H9 (cell line): ENCODE results near the gene DAD1. TPM values are rescaled to one million over a fixed set of nuclear protein-coding genes. Genes with fewer than 3 reads are reported as not detected.

Experiments
- DNase-seq: peaks from one replicate; pipeline ENCODE4 v3.0.0-alpha.2; 2017
- H2AFZ ChIP-seq: one replicate; pipeline ENCODE4 v1.6.1; 2013; ENCODE audit warnings: mild to moderate bottlenecking, low read length, control low read depth, moderate library complexity
- H2AK5ac ChIP-seq: 2 replicates; pipeline ENCODE4 v1.6.1; 2013; ENCODE audit warnings: low read length, control low read depth, mixed read lengths; ENCODE audit not compliant: insufficient read length
- H2BK120ac ChIP-seq: one replicate; pipeline ENCODE4 v1.6.1; 2013; ENCODE audit warnings: low read depth, mild to moderate bottlenecking, low read length, control low read depth, inconsistent platforms; ENCODE audit not compliant: poor library complexity, severe bottlenecking
- H2BK12ac ChIP-seq: 2 replicates; pipeline ENCODE4 v1.6.1; 2013; ENCODE audit warnings: low read length, control low read depth, mixed read lengths, low read depth; ENCODE audit not compliant: insufficient read length
- H2BK15ac ChIP-seq: 2 replicates; pipeline ENCODE4 v1.6.1; 2013; ENCODE audit warnings: low read depth, low read length, control low read depth
- H2BK20ac ChIP-seq: one replicate; pipeline ENCODE4 v1.6.1; 2013; ENCODE audit warnings: low read depth, mild to moderate bottlenecking, low read length, control low read depth, inconsistent platforms; ENCODE audit not compliant: poor library complexity, severe bottlenecking
- H2BK5ac ChIP-seq: 2 replicates; pipeline ENCODE4 v1.6.1; 2013; ENCODE audit warnings: low read length, control low read depth, mixed read lengths; ENCODE audit not compliant: insufficient read length
- H3K14ac ChIP-seq: 2 replicates; pipeline ENCODE4 v1.6.1; 2013; ENCODE audit warnings: low read length, control low read depth; ENCODE audit not compliant: insufficient read depth
- H3K18ac ChIP-seq: 2 replicates; pipeline ENCODE4 v1.6.1; 2013; ENCODE audit warnings: low read depth, mild to moderate bottlenecking, mixed read lengths, low read length, control low read depth; ENCODE audit not compliant: insufficient read length
- H3K23ac ChIP-seq: 2 replicates; pipeline ENCODE4 v1.6.1; 2013; ENCODE audit warnings: low read length, control low read depth, mixed read lengths, low read depth; ENCODE audit not compliant: insufficient read length
- H3K23me2 ChIP-seq: 2 replicates; pipeline ENCODE4 v1.6.1; 2013; ENCODE audit warnings: low read depth, mild to moderate bottlenecking, mixed read lengths, low read length, control low read depth; ENCODE audit not compliant: insufficient read length, poor library complexity, severe bottlenecking
- H3K27ac ChIP-seq: 2 replicates; pipeline ENCODE4 v1.5.1; 2013; ENCODE audit warnings: low read length, control low read depth, mixed read lengths, low read depth; ENCODE audit not compliant: insufficient read length
- H3K27me3 ChIP-seq: 2 replicates; pipeline ENCODE4 v1.6.1; 2013; ENCODE audit warnings: low read length, control low read depth, inconsistent platforms; ENCODE audit not compliant: insufficient read depth
- H3K4ac ChIP-seq: 2 replicates; pipeline ENCODE4 v1.6.1; 2013; ENCODE audit warnings: low read depth, mild to moderate bottlenecking, control low read depth, inconsistent platforms, low read length, moderate library complexity
- H3K4me1 ChIP-seq: 2 replicates; pipeline ENCODE4 v1.6.1; 2013; ENCODE audit warnings: low read length, control low read depth, inconsistent platforms; ENCODE audit not compliant: insufficient read depth
- H3K4me2 ChIP-seq: 2 replicates; pipeline ENCODE4 v1.6.1; 2013; ENCODE audit warnings: low read length, control low read depth, mixed read lengths; ENCODE audit not compliant: insufficient read length, insufficient read depth
- H3K56ac ChIP-seq: 2 replicates; pipeline ENCODE4 v1.6.1; 2013; ENCODE audit warnings: low read depth, mild to moderate bottlenecking, mixed read lengths, low read length, control low read depth; ENCODE audit not compliant: insufficient read length
- H3K79me1 ChIP-seq: 2 replicates; pipeline ENCODE4 v1.6.1; 2013; ENCODE audit warnings: low read depth, mild to moderate bottlenecking, moderate library complexity, low read length, control low read depth, inconsistent platforms; ENCODE audit not compliant: insufficient read depth, poor library complexity, severe bottlenecking
- H3K79me2 ChIP-seq: 2 replicates; pipeline ENCODE4 v1.6.1; 2013; ENCODE audit warnings: low read length, control low read depth, inconsistent platforms; ENCODE audit not compliant: insufficient read depth
- H3K9ac ChIP-seq: 2 replicates; pipeline ENCODE4 v1.6.1; 2013; ENCODE audit warnings: low read length, control low read depth, mixed read lengths; ENCODE audit not compliant: insufficient read length; ENCODE audit errors: extremely low read depth
- H3K9me3 ChIP-seq: one replicate; pipeline ENCODE4 v1.6.1; 2013; ENCODE audit warnings: low read depth, low read length, inconsistent platforms; ENCODE audit not compliant: control insufficient read depth
- H3T11ph ChIP-seq: one replicate; pipeline ENCODE4 v1.6.1; 2013; ENCODE audit warnings: mild to moderate bottlenecking, low read length, control low read depth, inconsistent platforms
- H4K20me1 ChIP-seq: one replicate; pipeline ENCODE4 v1.6.1; 2013; ENCODE audit not compliant: control insufficient read depth, insufficient read length, insufficient read depth
- H4K5ac ChIP-seq: 2 replicates; pipeline ENCODE4 v1.6.1; 2013; ENCODE audit warnings: low read depth, mild to moderate bottlenecking, mixed read lengths, low read length, control low read depth; ENCODE audit not compliant: insufficient read length
- H4K8ac ChIP-seq: replicated peaks from 2 replicates; pipeline ENCODE4 v1.6.1; 2013; ENCODE audit warnings: low read length, control low read depth, mixed read lengths, low read depth; ENCODE audit not compliant: insufficient read length
- H4K91ac ChIP-seq: 2 replicates; pipeline ENCODE4 v1.6.1; 2013; ENCODE audit warnings: low read depth, mild to moderate bottlenecking, moderate library complexity, mixed read lengths, low read length, control low read depth; ENCODE audit not compliant: insufficient read length
- H3K27ac Mint-ChIP-seq, 3 experiments: 2 replicates in 2 of 3; 3 replicates in 1 of 3; pipeline ENCODE4 v1.8.0; 2020 to 2021; ENCODE audit warnings: mixed read lengths in 3 of 3, mild to moderate bottlenecking in 1 of 3, moderate library complexity in 1 of 3
- H3K27me3 Mint-ChIP-seq: 2 replicates; pipeline ENCODE4 v1.8.0; 2021; ENCODE audit warnings: low read depth, mild to moderate bottlenecking, moderate library complexity, mixed read lengths
- H3K36me3 Mint-ChIP-seq, 3 experiments: 2 replicates in 2 of 3; 3 replicates in 1 of 3; pipeline ENCODE4 v1.8.0; 2020 to 2021; ENCODE audit warnings: low read depth in 3 of 3, mixed read lengths in 3 of 3; ENCODE audit not compliant: insufficient read depth in 1 of 3
- H3K4me1 Mint-ChIP-seq, 2 experiments: 2 replicates each; pipeline ENCODE4 v1.8.0; 2020; ENCODE audit warnings: mixed read lengths in 2 of 2
- H3K4me3 Mint-ChIP-seq, 2 experiments: 2 replicates in 1 of 2; 3 replicates in 1 of 2; pipeline ENCODE4 v1.8.0; 2020 to 2021; ENCODE audit warnings: mild to moderate bottlenecking in 2 of 2, mixed read lengths in 2 of 2, moderate library complexity in 1 of 2
- H3K9me3 Mint-ChIP-seq, 2 experiments: 2 replicates in 1 of 2; 3 replicates in 1 of 2; pipeline ENCODE4 v1.8.0; 2020; ENCODE audit warnings: mild to moderate bottlenecking in 2 of 2, mixed read lengths in 2 of 2, moderate library complexity in 1 of 2
- WGBS: extraction: QIAGEN DNeasy Blood & Tissue Kit; methylation state at CpG from one replicate; pipeline ENCODE4 v1.1.7; 2013; ENCODE audit warnings: missing lambda C conversion rate, low lambda C conversion rate, mixed read lengths; ENCODE audit not compliant: insufficient read length; ENCODE audit errors: extremely low coverage; 5-methylcytosine and 5-hydroxymethylcytosine counted together
- total RNA-seq: library from RNA; stranded (reverse); gene quantifications from 2 replicates; pipeline ENCODE4 v1.2.1, GENCODE V29; 2021
- TF ChIP-seq, protein P1 (sequence below): fragments of 200-600 bp; sonication (generic); conservative IDR thresholded peaks from 3 replicates; pipeline ENCODE4 v1.8.0; 2021; ENCODE audit warnings: antibody characterized with exemption, mild to moderate bottlenecking

DAD1 gene
- total RNA-seq, 1 experiment from 2014 or later: 127 TPM

- H3K14ac ChIP-seq: no peak overlapping the region
- Mint-ChIP-seq H3K36me3 (peaks cover 23 to 46% (median 43%) of the 10 kb centered on the region in 3 experiments), H3K9me3 (no peaks in the 10 kb centered on the region; a peak in 1 of 5 replicates), H3K4me1 (peaks cover 20% of the 10 kb centered on the region in 2 experiments), H3K4me3 (no peak overlapping the region; a peak in 1 of 5 replicates), H3K27me3 (no peaks in the 10 kb centered on the region), H3K27ac (no peak overlapping the region)
- H2BK12ac ChIP-seq: no peak overlapping the region
- H2BK20ac ChIP-seq: no peak overlapping the region
- H2BK15ac ChIP-seq: no peak overlapping the region
- DNase-seq: no peak
- H2AK5ac ChIP-seq: no peak overlapping the region
- no peak overlapping the region for H2AFZ ChIP-seq
- H4K91ac ChIP-seq: no peak overlapping the region
- no peaks in the 10 kb centered on the region for H3K9me3 ChIP-seq
- no peaks in the 10 kb centered on the region for H3K27me3 ChIP-seq
- H2BK120ac ChIP-seq: no peak overlapping the region
- WGBS: no CpG with 5 or more reads among the region's 2 CpGs
- H3K23me2 ChIP-seq: peaks cover 9% of the 10 kb centered on the region
- H3K4me2 ChIP-seq: no peak overlapping the region
- no peaks in the 10 kb centered on the region for H4K20me1 ChIP-seq
- no peaks in the 10 kb centered on the region for H3K79me1 ChIP-seq
- no peak overlapping the region for H4K5ac ChIP-seq
- H3K56ac ChIP-seq: no peak overlapping the region
- H3K27ac ChIP-seq: no peak overlapping the region
- H3K9ac ChIP-seq: no peak overlapping the region
- TF ChIP-seq, protein P1, sequence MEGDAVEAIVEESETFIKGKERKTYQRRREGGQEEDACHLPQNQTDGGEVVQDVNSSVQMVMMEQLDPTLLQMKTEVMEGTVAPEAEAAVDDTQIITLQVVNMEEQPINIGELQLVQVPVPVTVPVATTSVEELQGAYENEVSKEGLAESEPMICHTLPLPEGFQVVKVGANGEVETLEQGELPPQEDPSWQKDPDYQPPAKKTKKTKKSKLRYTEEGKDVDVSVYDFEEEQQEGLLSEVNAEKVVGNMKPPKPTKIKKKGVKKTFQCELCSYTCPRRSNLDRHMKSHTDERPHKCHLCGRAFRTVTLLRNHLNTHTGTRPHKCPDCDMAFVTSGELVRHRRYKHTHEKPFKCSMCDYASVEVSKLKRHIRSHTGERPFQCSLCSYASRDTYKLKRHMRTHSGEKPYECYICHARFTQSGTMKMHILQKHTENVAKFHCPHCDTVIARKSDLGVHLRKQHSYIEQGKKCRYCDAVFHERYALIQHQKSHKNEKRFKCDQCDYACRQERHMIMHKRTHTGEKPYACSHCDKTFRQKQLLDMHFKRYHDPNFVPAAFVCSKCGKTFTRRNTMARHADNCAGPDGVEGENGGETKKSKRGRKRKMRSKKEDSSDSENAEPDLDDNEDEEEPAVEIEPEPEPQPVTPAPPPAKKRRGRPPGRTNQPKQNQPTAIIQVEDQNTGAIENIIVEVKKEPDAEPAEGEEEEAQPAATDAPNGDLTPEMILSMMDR: no peak
- H2BK5ac ChIP-seq: no peak overlapping the region
- H3K4me1 ChIP-seq: peaks cover 3% of the 10 kb centered on the region; the same call in 1 of the 2 replicates
- no peak overlapping the region for H3T11ph ChIP-seq
- H3K79me2 ChIP-seq: no peaks in the 10 kb centered on the region
- no peak overlapping the region for H3K18ac ChIP-seq
- no peak overlapping the region for H3K23ac ChIP-seq
- no peak overlapping the region for H3K4ac ChIP-seq
- H4K8ac ChIP-seq: no peak overlapping the region
These were observed 12.4 kb upstream of the DAD1 start for GRCh38 chr14:22601456-22601855.
